G401 (cell line): Measurements from ENCODE around the gene MDC1. TPM values are rescaled to one million over a fixed set of nuclear protein-coding genes. Genes with fewer than 3 reads are reported as not detected.
"Not testable (repeated sequence)": the region's sequence is repeated elsewhere in the genome, so short reads cannot be mapped to it uniquely, and the experiment has no call there.

Experiments
- DNase-seq: peaks from one replicate; pipeline ENCODE4 v3.0.0-alpha.2; 2015; ENCODE audit warnings: low spot score
- in situ Hi-C: cut with HindIII; loops from 2 replicates; pipeline ENCODE4 v1.10.0; 2016; ENCODE audit warnings: low sequenced_read_pairs, mixed read lengths
- total RNA-seq: library from RNA; depleted of rRNA; stranded (reverse); fragments of >200 nt; shearing (Covaris generic); gene quantifications from 2 replicates; pipeline ENCODE4 v1.2.3, GENCODE V29; 2014

The MDC1 gene
- total RNA-seq, 1 experiment from 2014 or later = 14.3 TPM

- in situ Hi-C loops = no loop called here
- peak; percentile 62 for DNase-seq
Measured at GRCh38 chr6:30725713-30726505, 8.8 kb upstream of the MDC1 start.

GRCh38 chr6:30724906-30725667 lies 8.0 kb upstream of the MDC1 start:
- no peak for DNase-seq
- in situ Hi-C loops = no loop called here

- DNase-seq, in situ Hi-C loops: not testable (repeated sequence)
Measured at GRCh38 chr6:30723843-30724741, 7.0 kb upstream of the MDC1 start.

GRCh38 chr6:30723159-30723842 lies 6.2 kb upstream of the MDC1 start:
- in situ Hi-C loops, DNase-seq: not testable (repeated sequence)

- in situ Hi-C loops = no loop called here
- peak; percentile 81 for DNase-seq
Measured at GRCh38 chr6:30722280-30723112, 5.4 kb upstream of the MDC1 start.

- DNase-seq, in situ Hi-C loops: not testable (repeated sequence)
Measured at GRCh38 chr6:30722025-30722279, 4.9 kb upstream of the MDC1 start.

- in situ Hi-C loops = no loop called here
- DNase-seq = peak; percentile 88
Measured at GRCh38 chr6:30721198-30722024, 4.3 kb upstream of the MDC1 start.

- DNase-seq = peak; percentile 51
- in situ Hi-C loops = no loop called here
Measured at GRCh38 chr6:30720738-30721197, 3.7 kb upstream of the MDC1 start.

GRCh38 chr6:30719791-30720737 lies 3.0 kb upstream of the MDC1 start, which contains the start of gene TUBB:
TUBB (plus strand) TSS chr6:30720352; CDS start chr6:30720507, 155 bp downstream.
- DNase-seq = peak; percentile 99
- in situ Hi-C loops = no loop called here

- no peak for DNase-seq
- in situ Hi-C loops = no loop called here
Measured at GRCh38 chr6:30719356-30719755, 2.3 kb upstream of the MDC1 start.

GRCh38 chr6:30717845-30718720 lies 1.0 kb upstream of the MDC1 start:
- DNase-seq, in situ Hi-C loops: not testable (repeated sequence)

GRCh38 chr6:30716879-30717128 lies 277 bp downstream of the MDC1 start:
- in situ Hi-C loops = no loop called here
- DNase-seq = no peak

GRCh38 chr6:30714263-30714662 lies 2.8 kb downstream of the MDC1 start:
- DNase-seq = no peak
- in situ Hi-C loops = no loop called here

GRCh38 chr6:30712441-30712945 lies 4.6 kb downstream of the MDC1 start:
- in situ Hi-C loops = no loop called here

GRCh38 chr6:30711758-30712380 lies 5.2 kb downstream of the MDC1 start:
- no peak for DNase-seq
- in situ Hi-C loops = no loop called here

More at GRCh38 chr6:30712441-30712945, 4.6 kb downstream of the MDC1 start:
- DNase-seq = no peak
